Measurements from ENCODE around the gene BRSK1.
"Not testable (repeated sequence)": the region's sequence is repeated elsewhere in the genome, so short reads cannot be mapped to it uniquely, and the experiment has no call there.

- not testable (repeated sequence) for TF ChIP-seq BHLHE40 (IDR thresholded peaks at IDR 0.05; ENCODE audit: low read depth, low read length); SMC3 (IDR thresholded peaks at IDR 0.05); HOXB5 (CRISPR knock-in tag; IDR thresholded peaks at IDR 0.05); MAX (IDR thresholded peaks at IDR 0.05); POLR2AphosphoS2 (conservative IDR thresholded peaks at IDR 0.05; ENCODE audit: low read length); NR3C1 (IDR thresholded peaks at IDR 0.05); BCL3 (IDR thresholded peaks at IDR 0.05); MAZ (IDR thresholded peaks at IDR 0.05; ENCODE audit: borderline replicate concordance, low read depth, low read length); EP300 (IDR thresholded peaks at IDR 0.05); CBX2 (IDR thresholded peaks at IDR 0.05; ENCODE audit: borderline replicate concordance, low read depth); CTCF (IDR thresholded peaks at IDR 0.05); E2F6 (IDR thresholded peaks at IDR 0.05; ENCODE audit: borderline replicate concordance, low read depth); CHD2 (IDR thresholded peaks at IDR 0.05; ENCODE audit: low read length, partially characterized antibody); ELK1 (IDR thresholded peaks at IDR 0.05; ENCODE audit: low read depth, low read length)
These were observed 46.0 kb downstream of the BRSK1 start for GRCh38 chr19:55329791-55330190.

Data from A549 (cell line).